DMS79 (cell line): ENCODE results near the gene CEP68.
"Not testable (repeated sequence)": the region's sequence is repeated elsewhere in the genome, so short reads cannot be mapped to it uniquely, and the experiment has no call there.

Experiments
- DNase-seq: peaks from one replicate; lab custom pipeline; 2025; lab: John Stamatoyannopoulos, UW

Gene CEP68

DNA sequence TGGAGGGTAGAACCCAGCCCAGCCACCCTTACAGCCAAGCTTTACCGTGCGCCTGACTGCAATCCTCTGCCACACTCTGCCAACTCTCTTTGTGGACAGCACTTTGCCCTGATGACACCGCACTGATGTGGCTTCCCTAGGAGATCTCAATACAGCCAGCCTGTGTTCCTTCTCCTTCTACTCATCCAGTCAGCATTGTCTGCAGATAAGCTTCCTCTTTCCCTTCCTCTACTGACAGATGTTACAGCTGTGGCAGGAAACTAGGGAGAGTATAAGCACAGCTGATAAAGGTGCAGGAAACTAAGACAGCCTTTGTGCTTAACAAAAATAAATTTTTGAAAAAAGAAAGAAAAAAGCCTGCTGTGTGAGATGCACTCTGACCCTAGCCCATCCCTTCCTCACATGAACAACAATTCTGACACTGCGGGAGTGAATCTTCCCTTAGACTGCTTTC lies 25.0 kb downstream of the CEP68 start:
- DNase-seq = no peak

GRCh38 chr2:65085148-65085547 lies 28.9 kb downstream of the CEP68 start:
- DNase-seq = no peak

GRCh38 chr2:65092791-65093190 lies 36.6 kb downstream of the CEP68 start:
- no peak for DNase-seq

GRCh38 chr2:65093211-65093610 lies 37.0 kb downstream of the CEP68 start:
- DNase-seq = no peak

- DNase-seq = no peak
These were observed 40.7 kb downstream of the CEP68 start for GRCh38 chr2:65096948-65097347.

DNA sequence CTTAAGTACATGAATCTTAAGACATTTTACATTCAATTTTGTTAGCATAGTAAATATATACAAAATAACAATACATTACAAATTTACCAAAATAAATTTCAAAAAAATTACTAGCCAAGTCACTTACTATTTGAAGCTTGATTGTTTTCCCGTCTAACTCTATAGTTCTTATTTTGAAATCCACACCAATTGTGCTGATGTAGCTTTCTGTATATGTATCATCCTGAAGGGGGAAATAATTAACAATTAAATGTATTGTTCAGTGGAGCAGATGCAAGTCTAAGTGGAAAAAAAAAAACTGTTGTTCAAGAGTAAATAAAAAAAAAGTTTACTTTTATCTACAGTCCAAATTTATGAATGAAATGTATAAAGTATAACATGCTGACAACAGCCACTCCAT lies 41.6 kb downstream of the CEP68 start:
- no peak for DNase-seq

DNA sequence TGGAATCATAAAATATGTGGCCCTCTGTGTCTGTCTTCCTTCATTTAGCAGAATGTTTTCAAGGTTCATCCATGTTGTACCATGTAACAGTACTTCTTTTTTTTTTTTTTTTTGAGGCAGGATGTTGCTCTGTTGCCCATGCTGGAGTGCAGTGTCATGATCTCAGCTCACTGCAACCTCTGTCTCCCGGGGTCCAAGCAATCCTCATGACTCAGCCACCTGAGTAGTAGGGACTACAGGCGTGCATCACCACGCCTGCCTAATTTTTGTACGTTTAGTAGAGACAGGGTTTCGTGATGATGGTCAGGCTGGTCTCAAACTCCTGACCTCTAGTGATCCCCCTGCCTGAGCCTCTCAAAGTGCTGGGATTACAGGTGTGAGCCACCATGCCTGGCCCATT lies 42.5 kb downstream of the CEP68 start:
- no peak for DNase-seq

- DNase-seq = no peak
These were observed 44.9 kb downstream of the CEP68 start for GRCh38 chr2:65101071-65101470.

DNA sequence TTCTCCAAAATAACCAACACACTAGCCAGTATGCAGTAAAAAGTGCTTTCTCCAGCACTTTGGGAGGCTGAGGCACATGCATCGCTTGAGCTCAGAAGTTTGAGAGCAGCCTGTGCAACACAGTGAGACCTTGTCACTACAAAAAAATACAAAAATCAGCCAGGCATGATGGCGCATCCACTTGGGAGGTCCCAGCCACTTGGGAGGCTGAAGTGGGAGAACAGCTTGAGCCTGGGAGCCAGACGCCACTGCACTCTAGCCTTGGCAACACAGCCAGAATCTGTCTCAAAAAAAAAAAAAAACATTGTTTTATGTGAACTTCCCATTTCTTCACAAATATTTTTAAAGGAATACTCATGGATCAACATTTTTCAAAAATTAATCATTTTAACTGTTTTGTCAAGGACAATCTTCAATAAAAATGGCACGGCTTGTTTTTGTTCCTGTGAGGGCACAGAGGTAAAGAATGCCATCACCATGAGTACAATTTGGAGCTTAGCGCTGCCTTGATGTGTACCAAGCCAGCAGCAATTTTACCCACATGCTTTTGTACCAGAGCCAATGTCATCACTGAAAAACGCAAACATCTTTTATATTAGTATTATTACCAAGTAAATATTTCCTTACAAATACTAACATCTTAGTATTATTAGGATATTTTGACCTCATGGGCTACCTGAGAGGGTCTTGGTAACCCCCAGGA lies 46.9 kb downstream of the CEP68 start:
- DNase-seq = peak; percentile 90

GRCh38 chr2:65107530-65107929 lies 51.3 kb downstream of the CEP68 start:
- no peak for DNase-seq

- DNase-seq = no peak
These were observed 52.6 kb downstream of the CEP68 start for GRCh38 chr2:65108780-65109179.

DNA sequence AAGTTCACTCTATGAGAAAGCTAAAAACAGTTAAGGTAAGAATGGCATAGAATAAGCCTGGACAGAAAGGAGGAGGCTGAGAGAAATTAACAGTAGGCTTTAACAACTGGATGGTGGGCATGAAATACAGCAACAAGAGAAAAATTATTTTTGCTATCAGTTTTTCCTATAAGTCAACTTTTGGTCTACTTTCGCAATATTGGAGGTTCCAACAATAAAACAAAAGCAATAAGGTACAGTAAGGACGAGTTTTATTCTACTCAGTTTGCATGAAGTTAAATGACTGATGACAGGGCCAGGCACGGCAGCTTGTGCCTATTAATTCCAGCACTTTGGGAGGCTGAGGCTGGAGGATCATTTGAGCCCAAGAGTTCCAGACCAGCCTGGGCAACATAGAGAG lies 56.4 kb downstream of the CEP68 start:
- no peak for DNase-seq

DNA sequence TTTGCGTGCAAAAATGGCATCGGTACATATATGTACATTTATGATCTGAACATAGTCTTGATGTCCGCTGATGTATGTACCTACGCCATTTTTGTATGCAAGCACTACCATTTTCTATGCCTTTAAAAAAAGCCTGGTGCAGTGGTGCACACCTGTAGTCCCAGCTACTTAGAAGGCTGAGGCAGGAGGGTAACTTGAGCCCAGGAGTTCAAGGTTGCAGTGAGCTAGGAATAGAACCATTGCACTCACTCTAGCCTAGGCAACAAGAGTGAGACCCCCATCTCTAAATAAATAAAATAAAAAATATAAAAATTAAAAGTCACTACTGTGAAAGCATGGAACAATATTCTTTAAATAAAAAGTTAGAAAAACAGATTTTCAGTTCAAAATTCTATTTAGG lies 57.0 kb downstream of the CEP68 start:
- no peak for DNase-seq

GRCh38 chr2:65113816-65114215 lies 57.6 kb downstream of the CEP68 start:
- DNase-seq = no peak

DNA sequence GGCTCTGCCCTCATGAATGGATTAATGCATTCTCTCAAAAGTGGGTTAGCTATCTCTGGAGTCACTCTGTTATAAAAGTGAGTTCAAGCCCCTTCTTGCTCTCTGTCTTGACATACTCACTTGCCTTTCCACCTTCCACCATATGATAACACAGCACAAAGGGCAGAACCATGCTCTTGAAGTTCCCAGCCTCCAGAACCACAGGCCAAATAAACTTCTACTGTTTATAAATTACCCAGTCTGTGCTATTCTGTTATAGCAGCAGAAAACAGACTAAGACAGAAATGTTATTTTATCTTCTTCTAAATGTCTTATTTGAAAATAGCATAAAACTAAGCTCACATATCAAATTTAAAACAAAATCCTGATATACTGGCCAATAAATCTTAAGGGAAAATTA lies 58.7 kb downstream of the CEP68 start:
- DNase-seq = no peak

DNA sequence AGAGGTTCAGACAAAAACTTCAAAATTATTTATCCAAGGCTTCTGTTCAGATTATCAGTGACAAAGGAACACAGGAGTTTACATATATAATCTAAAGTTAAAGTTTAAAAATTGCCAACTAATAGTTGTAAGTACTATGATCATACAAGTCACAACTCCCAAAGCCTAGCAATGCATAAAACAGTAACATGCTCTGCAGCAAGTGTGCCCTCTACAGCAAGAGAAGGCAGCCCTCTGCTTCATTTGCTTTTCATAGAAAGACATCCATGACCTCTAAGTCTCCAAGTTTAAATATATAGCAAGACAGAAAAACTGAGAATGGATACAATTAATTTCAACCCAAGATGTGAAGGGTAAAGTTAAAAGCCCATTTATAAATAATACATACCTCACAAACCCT lies 60.4 kb downstream of the CEP68 start:
- DNase-seq = no peak

DNA sequence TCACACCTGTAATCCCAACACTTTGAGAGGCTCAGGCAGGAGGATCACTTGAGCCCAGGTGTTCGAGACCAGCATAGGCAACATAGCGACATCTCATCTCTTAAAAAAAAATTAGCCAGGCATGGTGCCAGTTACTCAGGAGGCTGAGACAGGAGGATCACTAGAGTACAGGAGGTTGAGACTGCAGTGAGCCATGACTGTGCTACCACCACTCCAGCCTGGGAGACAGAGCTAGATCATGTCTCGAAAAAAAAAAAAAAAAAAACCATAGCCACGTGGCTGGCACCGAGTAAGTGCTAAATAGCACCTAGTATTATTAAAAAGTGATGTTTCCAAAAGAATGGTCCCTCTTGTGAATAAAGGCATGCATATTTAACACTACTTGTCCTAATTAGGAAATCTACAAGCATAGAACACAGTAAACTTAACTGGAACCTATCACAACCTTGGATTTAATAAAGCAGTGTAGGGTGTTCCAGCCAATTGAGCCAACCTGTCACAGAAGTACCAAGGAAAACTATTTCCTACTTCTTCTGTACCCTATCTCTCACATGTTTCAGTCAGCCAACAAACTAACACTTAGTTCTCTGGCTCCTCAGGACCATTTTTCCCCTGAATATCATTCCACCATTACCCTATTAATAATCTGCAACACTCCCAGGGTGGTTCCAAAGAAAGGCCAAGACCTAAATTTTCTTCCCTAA lies 64.9 kb downstream of the CEP68 start:
- no peak for DNase-seq

GRCh38 chr2:65122313-65122712 lies 66.1 kb downstream of the CEP68 start:
- no peak for DNase-seq

DNA sequence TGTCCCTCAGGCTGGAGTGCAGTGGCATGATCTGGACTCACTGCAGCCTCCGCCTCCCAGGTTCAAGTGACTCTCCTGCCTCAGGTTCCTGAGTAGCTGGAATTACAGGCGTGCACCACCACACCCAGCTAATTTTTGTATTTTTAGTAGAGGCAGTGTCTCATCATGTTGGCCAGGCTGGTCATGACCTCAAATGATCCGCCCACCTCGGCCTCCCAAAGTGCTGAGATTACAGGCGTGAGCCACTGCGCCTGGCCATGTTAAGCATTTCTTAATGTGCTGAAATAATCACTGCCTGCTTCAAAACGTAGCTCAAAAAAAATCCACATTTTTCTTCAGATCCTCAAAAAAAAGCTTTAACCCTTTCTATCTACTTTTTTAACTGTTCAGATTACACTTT lies 69.2 kb downstream of the CEP68 start:
- DNase-seq = not testable (repeated sequence)

GRCh38 chr2:65128297-65129190 lies 72.3 kb downstream of the CEP68 start:
- DNase-seq = no peak

GRCh38 chr2:65129286-65129825 lies 73.1 kb downstream of the CEP68 start:
- DNase-seq = no peak
